Measurements from ENCODE around the gene TTLL7. TPM values are rescaled to one million over a fixed set of nuclear protein-coding genes. Genes with fewer than 3 reads are reported as not detected.

Gene TTLL7
- total and polyA plus RNA-seq, 9 of the 15 experiments (the other 6 are each of a cell fraction or from before 2014, with no cell fraction given): 0.63 to 2.6 (median 1.7) TPM

- TF ChIP-seq, protein P1, sequence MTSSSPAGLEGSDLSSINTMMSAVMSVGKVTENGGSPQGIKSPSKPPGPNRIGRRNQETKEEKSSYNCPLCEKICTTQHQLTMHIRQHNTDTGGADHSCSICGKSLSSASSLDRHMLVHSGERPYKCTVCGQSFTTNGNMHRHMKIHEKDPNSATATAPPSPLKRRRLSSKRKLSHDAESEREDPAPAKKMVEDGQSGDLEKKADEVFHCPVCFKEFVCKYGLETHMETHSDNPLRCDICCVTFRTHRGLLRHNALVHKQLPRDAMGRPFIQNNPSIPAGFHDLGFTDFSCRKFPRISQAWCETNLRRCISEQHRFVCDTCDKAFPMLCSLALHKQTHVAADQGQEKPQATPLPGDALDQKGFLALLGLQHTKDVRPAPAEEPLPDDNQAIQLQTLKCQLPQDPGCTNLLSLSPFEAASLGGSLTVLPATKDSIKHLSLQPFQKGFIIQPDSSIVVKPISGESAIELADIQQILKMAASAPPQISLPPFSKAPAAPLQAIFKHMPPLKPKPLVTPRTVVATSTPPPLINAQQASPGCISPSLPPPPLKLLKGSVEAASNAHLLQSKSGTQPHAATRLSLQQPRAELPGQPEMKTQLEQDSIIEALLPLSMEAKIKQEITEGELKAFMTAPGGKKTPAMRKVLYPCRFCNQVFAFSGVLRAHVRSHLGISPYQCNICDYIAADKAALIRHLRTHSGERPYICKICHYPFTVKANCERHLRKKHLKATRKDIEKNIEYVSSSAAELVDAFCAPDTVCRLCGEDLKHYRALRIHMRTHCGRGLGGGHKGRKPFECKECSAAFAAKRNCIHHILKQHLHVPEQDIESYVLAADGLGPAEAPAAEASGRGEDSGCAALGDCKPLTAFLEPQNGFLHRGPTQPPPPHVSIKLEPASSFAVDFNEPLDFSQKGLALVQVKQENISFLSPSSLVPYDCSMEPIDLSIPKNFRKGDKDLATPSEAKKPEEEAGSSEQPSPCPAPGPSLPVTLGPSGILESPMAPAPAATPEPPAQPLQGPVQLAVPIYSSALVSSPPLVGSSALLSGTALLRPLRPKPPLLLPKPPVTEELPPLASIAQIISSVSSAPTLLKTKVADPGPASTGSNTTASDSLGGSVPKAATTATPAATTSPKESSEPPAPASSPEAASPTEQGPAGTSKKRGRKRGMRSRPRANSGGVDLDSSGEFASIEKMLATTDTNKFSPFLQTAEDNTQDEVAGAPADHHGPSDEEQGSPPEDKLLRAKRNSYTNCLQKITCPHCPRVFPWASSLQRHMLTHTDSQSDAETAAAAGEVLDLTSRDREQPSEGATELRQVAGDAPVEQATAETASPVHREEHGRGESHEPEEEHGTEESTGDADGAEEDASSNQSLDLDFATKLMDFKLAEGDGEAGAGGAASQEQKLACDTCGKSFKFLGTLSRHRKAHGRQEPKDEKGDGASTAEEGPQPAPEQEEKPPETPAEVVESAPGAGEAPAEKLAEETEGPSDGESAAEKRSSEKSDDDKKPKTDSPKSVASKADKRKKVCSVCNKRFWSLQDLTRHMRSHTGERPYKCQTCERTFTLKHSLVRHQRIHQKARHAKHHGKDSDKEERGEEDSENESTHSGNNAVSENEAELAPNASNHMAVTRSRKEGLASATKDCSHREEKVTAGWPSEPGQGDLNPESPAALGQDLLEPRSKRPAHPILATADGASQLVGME (CRISPR knock-in tag; IDR thresholded peaks at IDR 0.05): no peak
- TF ChIP-seq SAFB (IDR thresholded peaks at IDR 0.05; ENCODE audit: borderline replicate concordance, low read depth, low read length) (no peak), EP400 (IDR thresholded peaks at IDR 0.05) (0 out of 2 replicates have a peak, but pooled peaks have one; percentile 9), HDAC3 (IDR thresholded peaks at IDR 0.05; ENCODE audit: borderline replicate concordance, partially characterized antibody) (no peak), OTX1 (CRISPR knock-in tag; IDR thresholded peaks at IDR 0.05) (no peak), CHCHD3 (CRISPR knock-in tag; IDR thresholded peaks at IDR 0.05) (no peak), ZNF436 (CRISPR knock-in tag; IDR thresholded peaks at IDR 0.05) (no peak), RBM22 (IDR thresholded peaks at IDR 0.05; ENCODE audit: low read depth, low read length, poor library complexity, severe bottlenecking) (no peak), DIDO1 (tag; IDR thresholded peaks at IDR 0.05; ENCODE audit: low read depth) (no peak), RAD21 (CRISPR knock-in tag; conservative IDR thresholded peaks at IDR 0.05 in 1 of 2, IDR thresholded peaks at IDR 0.05 in 1 of 2) (peak; percentile 90 to 93), SIRT6 (IDR thresholded peaks at IDR 0.05; ENCODE audit: low read depth, low read length) (no peak), RBFOX2 (IDR thresholded peaks at IDR 0.05; ENCODE audit: low read depth, low read length) (no peak), ZNF785 (CRISPR knock-in tag; IDR thresholded peaks at IDR 0.05) (no peak), REST (IDR thresholded peaks at IDR 0.05; ENCODE audit: borderline replicate concordance) (peak; percentile 74), REST (CRISPR knock-in tag; IDR thresholded peaks at IDR 0.05; ENCODE audit: low read depth) (no peak)
These were observed 67.2 kb downstream of the TTLL7 start (continued) for GRCh38 chr1:83931658-83932253.
